Measurements from ENCODE around the gene ANXA1.
A peak's percentile ranks its signal among the peaks of the same experiment; 100 is the strongest.

ANXA1 gene

GRCh38 chr9:73210886-73211666 lies 59.4 kb downstream of the ANXA1 start:
- DNase-seq (ENCODE audit: low read depth): peak; percentile 12

GRCh38 chr9:73213300-73213699 lies 61.6 kb downstream of the ANXA1 start:
- DNase-seq (ENCODE audit: low read depth): no peak

GRCh38 chr9:73215249-73215648 lies 63.6 kb downstream of the ANXA1 start:
- DNase-seq (ENCODE audit: low read depth): no peak

- no peak for DNase-seq (ENCODE audit: low read depth)
Measured at GRCh38 chr9:73216100-73216499, 64.4 kb downstream of the ANXA1 start.
